Transverse colon (tissue), 4 donors: Measurements from ENCODE around the gene WWOX. TPM values are rescaled to one million over a fixed set of nuclear protein-coding genes. Genes with fewer than 3 reads are reported as not detected.

ENCODE experiments used
- DNase-seq: peaks from one replicate; pipeline ENCODE4 v3.0.0-alpha.2; 2019
- H3K27ac ChIP-seq, 4 donors: fragments of 200-600 bp; sonication (generic); 2 replicates each; pipeline ENCODE4 v1.5.1; 2016 to 2018; ENCODE audit warnings: inconsistent platforms in 4 of 4
- H3K27me3 ChIP-seq: fragments of 200-600 bp; sonication (generic); 2 replicates; pipeline ENCODE4 v1.5.1; 2017; ENCODE audit warnings: inconsistent platforms
- H3K36me3 ChIP-seq, 4 donors: fragments of 200-600 bp; sonication (generic); 2 replicates each; pipeline ENCODE4 v1.5.1; 2017 to 2019; ENCODE audit warnings: inconsistent platforms in 4 of 4
- H3K4me1 ChIP-seq, 4 donors: fragments of 200-600 bp; sonication (generic); 2 replicates each; pipeline ENCODE4 v1.5.1; 2017 to 2020; ENCODE audit warnings: inconsistent platforms in 4 of 4
- H3K4me3 ChIP-seq, 4 donors: fragments of 200-600 bp; sonication (generic); 1 replicate in 1 of 4; 2 replicates in 3 of 4; pipeline versions ENCODE4 v1.5.1 to v1.6.1; 2017 to 2019; ENCODE audit warnings: inconsistent platforms in 4 of 4
- H3K9me3 ChIP-seq, 2 donors: fragments of 200-600 bp; sonication (generic); 2 replicates each; pipeline ENCODE4 v1.5.1; 2017 to 2019; ENCODE audit warnings: inconsistent platforms in 2 of 2
- CTCF ChIP-seq, 5 experiments: fragments of 200-600 bp in 3 of 5; fragments of 450-650 bp in 2 of 5; sonication (generic) in 3 of 5; IDR thresholded peaks; 1 replicate in 2 of 5; 2 replicates in 3 of 5; pipeline ENCODE4 v1.5.1; 2016 to 2017; ENCODE audit warnings: antibody characterized with exemption in 5 of 5, inconsistent platforms in 3 of 5, mild to moderate bottlenecking in 2 of 5, moderate library complexity in 1 of 5
- EP300 ChIP-seq: sonication (generic); formaldehyde crosslinking; IDR thresholded peaks from one replicate; pipeline ENCODE4 v1.6.1; 2017; ENCODE audit warnings: antibody characterized with exemption, low read depth
- POLR2A ChIP-seq: fragments of 450-650 bp; IDR thresholded peaks from one replicate; pipeline ENCODE4 v1.6.1; 2016; ENCODE audit warnings: antibody characterized with exemption, mild to moderate bottlenecking, moderate library complexity
- POLR2AphosphoS5 ChIP-seq, 3 donors: sonication (generic); formaldehyde crosslinking; IDR thresholded peaks; one replicate each; pipeline ENCODE4 v1.6.1; 2016; ENCODE audit warnings: antibody characterized with exemption in 3 of 3
- whole genome bisulfite sequencing, 2 donors: methylation state at CpG; one replicate each; pipeline ENCODE4 v1.1.5; 2018; ENCODE audit warnings: low coverage in 1 of 2; 5-methylcytosine and 5-hydroxymethylcytosine counted together
- in situ Hi-C, 4 donors: fragments of 200-750 bp; cut with MboI; loops; one replicate each; pipeline versions ENCODE4 v1.15.0 to v1.15.1; 2017; ENCODE audit warnings: low sequenced_read_pairs in 3 of 4, low pct_ligation_motif_present in 1 of 4, low pct_unique_long_range_greater_than_20kb in 1 of 4
- intact Hi-C: fragments of 100-400 bp; cut with DNase I; formaldehyde crosslinking; loops from one replicate; pipeline ENCODE4 v1.15.1; 2023; ENCODE audit warnings: low total_unique reads
- total RNA-seq, 4 donors: library from RNA; depleted of rRNA; stranded (reverse); fragments of >200 nt; gene quantifications; one replicate each; pipeline ENCODE4 v1.1.0, GENCODE V29; 2016

The WWOX gene
- total RNA-seq, 4 donors from 2014 or later: 11.2 to 53.8 (median 24.8) TPM

DNA sequence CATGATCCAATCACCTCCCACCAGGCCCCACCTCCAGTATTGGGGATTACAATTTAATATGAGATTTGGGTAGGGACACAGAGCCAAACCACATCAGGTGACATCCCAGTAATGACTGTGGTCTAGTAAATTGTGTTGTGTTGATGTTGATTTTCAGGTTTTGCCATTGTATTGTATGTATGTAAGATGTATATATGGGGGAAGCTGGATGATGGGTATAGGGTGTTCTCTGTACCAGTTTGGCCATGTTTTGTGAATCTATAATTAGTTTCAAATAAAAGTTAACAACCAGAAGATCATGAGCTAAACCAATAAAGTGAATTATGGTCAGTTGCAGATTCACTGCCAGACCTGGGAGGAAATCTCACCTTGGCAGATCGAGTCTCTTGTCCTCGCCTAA, 283.7 kb downstream of the WWOX start:
- Histone ChIP-seq H3K4me1 (peaks cover 0 to 5% (median 0%) of the 10 kb centered on the region in 4 donors), H3K27ac (no peak overlapping the region), H3K4me3 (no peak overlapping the region), H3K36me3 (no peaks in the 10 kb centered on the region), H3K27me3 (no peaks in the 10 kb centered on the region), H3K9me3 (no peaks in the 10 kb centered on the region)
- intact Hi-C loops (no loop called here), in situ Hi-C loops (no loop called here)
- TF ChIP-seq POLR2A (no peak), EP300 (no peak), CTCF (IDR thresholded peaks at IDR 0.05) (no peak), POLR2AphosphoS5 (IDR thresholded peaks at IDR 0.05) (no peak)
- WGBS, 2 donors: 74% methylated on average over 2 of the region's 2 CpGs; no CpG with 5 or more reads in 1 of the 2 donors
- no peak for DNase-seq

DNA sequence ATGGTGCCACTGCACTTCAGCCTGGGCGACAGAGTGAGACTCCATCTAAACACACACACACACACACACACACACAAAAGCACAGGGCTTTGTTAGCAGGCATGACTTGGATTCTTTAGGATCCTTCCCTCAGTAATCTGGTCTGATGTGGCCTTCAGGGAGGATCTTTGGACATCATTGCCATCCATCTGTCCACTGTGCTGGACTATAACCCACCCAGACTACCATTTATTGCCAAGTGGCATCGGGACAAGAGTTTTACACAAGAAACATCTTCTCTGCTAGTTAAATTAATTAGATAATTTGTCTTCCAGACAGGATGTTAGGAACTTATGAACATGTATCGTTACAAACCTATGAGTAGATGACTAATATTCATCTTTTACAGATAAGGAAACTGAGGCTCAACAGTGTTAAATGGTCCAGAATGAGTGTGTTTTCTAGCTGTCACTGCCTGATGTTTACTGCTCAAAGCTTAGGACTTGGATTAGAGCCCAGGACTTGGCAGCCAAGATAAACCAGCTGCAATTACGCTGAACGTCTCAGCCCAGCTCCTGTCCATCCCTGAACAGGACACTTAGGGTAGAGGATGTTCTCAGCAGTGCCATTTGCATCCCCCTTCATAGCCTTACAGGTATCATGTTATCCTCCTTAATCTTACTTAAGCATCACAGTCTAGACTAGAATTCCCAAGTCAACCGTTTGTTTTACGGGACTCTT, 285.8 kb downstream of the WWOX start:
- no peak for TF ChIP-seq CTCF (IDR thresholded peaks at IDR 0.05)
- no peak for TF ChIP-seq POLR2AphosphoS5 (IDR thresholded peaks at IDR 0.05)
- no peak for TF ChIP-seq EP300
- TF ChIP-seq POLR2A: no peak
- in situ Hi-C loops: no loop called here
- 56 to 62% methylated on average over 5 to 7 of the region's 7 CpGs for WGBS, 2 donors
- Histone ChIP-seq H3K27me3 (no peaks in the 10 kb centered on the region), H3K4me3 (no peak overlapping the region), H3K27ac (no peak overlapping the region), H3K4me1 (peaks cover 0 to 10% (median 0%) of the 10 kb centered on the region in 4 donors), H3K36me3 (no peaks in the 10 kb centered on the region), H3K9me3 (no peaks in the 10 kb centered on the region)
- intact Hi-C loops: no loop called here
- DNase-seq: no peak

DNA sequence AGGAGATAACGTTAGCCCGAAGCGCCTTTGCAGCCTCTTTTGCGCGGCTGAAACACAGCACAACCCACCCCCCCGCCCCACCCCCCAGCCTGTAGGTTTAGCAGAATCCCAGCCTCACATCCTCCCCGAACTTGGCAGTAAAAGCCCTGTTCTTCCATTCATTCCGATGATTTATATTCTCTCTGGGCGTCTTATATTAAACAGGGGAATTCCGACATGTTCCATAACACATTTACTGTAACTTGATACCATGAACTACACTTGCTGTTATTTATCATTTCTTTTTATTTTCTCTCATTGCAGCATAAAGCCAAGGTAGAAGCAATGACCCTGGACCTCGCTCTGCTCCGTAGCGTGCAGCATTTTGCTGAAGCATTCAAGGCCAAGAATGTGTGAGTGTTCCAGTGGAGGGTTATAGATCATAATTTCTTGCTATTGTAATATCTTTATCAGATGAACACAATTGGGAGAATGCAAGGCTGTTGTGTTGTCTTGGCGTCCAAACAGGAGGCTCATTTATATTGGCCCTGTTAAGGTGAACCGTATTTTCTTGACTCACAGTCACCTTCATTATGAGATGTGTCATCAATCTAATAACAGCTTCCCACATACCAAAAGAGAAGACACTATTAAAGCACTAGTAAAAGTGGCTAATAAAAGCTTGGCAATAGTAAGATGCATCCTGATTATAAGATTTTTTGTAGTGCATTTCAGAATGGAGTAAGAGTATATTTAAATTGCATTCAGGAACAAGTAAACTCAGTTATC, 287.3 kb downstream of the WWOX start:
- no peak for DNase-seq
- peaks cover 0 to 18% (median 0%) of the 10 kb centered on the region in 4 donors for H3K4me1 ChIP-seq
- no peaks in the 10 kb centered on the region for H3K36me3 ChIP-seq
- intact Hi-C loops: no loop called here
- WGBS, 2 donors: 67 to 70% methylated on average over 14 to 15 of the region's 15 CpGs
- H3K27ac ChIP-seq: no peak overlapping the region
- in situ Hi-C loops: no loop called here
- H3K9me3 ChIP-seq: no peaks in the 10 kb centered on the region
- H3K27me3 ChIP-seq: no peaks in the 10 kb centered on the region
- H3K4me3 ChIP-seq: no peak overlapping the region
- TF ChIP-seq EP300 (no peak), POLR2AphosphoS5 (IDR thresholded peaks at IDR 0.05) (no peak)

- WGBS, 2 donors: 83 to 95% methylated on average over 8 of the region's 8 CpGs
- Histone ChIP-seq H3K4me3 (no peak overlapping the region), H3K36me3 (no peaks in the 10 kb centered on the region), H3K9me3 (no peaks in the 10 kb centered on the region), H3K4me1 (peaks cover 0 to 18% (median 0%) of the 10 kb centered on the region in 4 donors), H3K27me3 (no peaks in the 10 kb centered on the region), H3K27ac (no peak overlapping the region)
- TF ChIP-seq POLR2AphosphoS5 (IDR thresholded peaks at IDR 0.05) (no peak), POLR2A (no peak), CTCF (IDR thresholded peaks at IDR 0.05) (no peak), EP300 (no peak)
- in situ Hi-C loops: no loop called here
- no peak for DNase-seq
- intact Hi-C loops: no loop called here
Observed at GRCh38 chr16:78389009-78389498, 289.6 kb downstream of the WWOX start.
